ENCODE data around the gene ADCY1. TPM values are rescaled to one million over a fixed set of nuclear protein-coding genes. Genes with fewer than 3 reads are reported as not detected.
A peak's percentile ranks its signal among the peaks of the same experiment; 100 is the strongest.

ADCY1 gene
- total RNA-seq, 1 donor from 2014 or later, result 5.5 TPM

GRCh38 chr7:45699015-45699309 is 124.8 kb downstream of the ADCY1 start:
- intact Hi-C loops (cut with DNase I), result no loop called here
- no peak for ATAC-seq
- DNase-seq (ENCODE audit: low spot score), result no peak

DNA sequence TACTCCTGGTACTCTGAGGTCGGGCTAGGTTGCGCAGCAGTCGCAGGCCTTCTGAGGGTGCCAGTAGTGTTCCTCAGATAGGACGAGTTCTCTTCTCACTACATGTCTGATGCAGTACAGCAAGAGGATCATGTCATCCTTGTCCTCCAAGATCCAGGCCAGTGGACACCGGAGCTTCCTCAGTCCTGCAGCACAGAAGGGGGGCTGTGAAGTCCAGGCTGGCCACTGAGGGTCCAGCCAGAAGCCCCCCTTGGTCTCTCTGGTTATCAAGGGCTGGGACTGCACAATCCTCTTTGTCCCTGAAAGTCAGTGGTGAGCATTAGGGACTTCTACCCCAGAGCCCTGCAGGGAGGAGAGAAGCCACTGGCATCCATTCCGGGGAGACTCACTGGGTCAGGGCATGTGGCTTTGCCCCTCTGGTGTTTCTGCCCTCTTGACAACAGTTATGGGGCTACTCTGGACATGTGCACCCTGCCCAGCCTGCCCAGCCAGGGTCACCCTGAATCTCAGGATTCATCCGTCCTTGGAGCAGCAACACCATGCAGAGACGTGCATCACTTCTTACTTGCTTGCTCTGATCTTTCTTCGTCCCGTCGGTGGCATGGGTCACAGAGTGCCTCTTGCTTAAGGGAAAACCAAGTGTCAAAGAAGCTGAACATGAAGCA is 125.7 kb downstream of the ADCY1 start:
- DNase-seq (ENCODE audit: low spot score) (peak; percentile 48), ATAC-seq (no peak)
- intact Hi-C loops (cut with DNase I), result no loop called here

- ATAC-seq, result peak; percentile 77
- DNase-seq (ENCODE audit: low spot score), result peak; percentile 15
- intact Hi-C loops (cut with DNase I), result no loop called here
Observed at GRCh38 chr7:45700556-45700955, 126.4 kb downstream of the ADCY1 start.

DNA sequence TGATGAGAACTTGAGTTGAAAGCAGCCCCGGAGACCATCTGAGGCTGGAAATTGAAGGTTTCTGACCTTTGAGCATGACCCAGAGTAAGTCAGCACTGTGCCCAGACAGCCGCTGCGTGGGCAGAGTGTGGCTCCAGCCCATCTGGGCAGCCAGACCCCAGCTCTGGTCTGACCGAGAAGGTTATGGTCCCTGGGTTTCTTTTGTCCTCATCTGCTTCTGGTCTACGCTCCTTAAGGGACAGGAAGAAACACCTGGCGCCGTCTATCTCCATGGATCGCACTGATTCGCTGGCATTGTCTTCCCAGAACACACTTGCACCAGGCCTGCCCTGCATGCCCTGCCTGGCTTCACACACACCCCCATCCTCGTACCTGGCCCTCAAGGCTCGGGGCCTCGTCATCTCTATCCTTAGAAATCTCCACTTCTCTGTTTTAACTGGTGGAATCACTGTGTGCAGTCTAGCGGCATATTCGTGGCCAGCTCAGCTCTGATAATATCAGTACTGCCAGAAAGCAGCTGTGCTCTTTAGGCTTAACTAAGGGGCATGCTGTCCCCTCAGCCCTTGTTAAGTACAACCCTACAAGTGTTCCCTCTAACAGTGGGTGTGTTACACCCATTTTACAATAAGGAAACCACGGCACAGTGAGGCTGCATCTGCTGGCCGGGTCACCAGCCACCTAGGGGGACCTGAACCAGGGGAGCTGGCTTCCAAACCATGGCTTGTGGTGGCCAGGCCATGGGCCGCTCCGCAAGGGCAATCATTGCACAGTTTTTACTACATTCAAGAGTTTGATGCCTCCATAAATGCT is 127.7 kb downstream of the ADCY1 start:
- DNase-seq (ENCODE audit: low spot score) (peak; percentile 34), ATAC-seq (no peak)
- intact Hi-C loops (cut with DNase I), result no loop called here

GRCh38 chr7:45702751-45703150 is 128.6 kb downstream of the ADCY1 start:
- DNase-seq (ENCODE audit: low spot score) (peak; percentile 36), ATAC-seq (no peak)
- intact Hi-C loops (cut with DNase I), result no loop called here

- intact Hi-C loops (cut with DNase I), result no loop called here
- ATAC-seq (no peak), DNase-seq (ENCODE audit: low spot score) (peak; percentile 48)
Observed at GRCh38 chr7:45703373-45703821, 129.2 kb downstream of the ADCY1 start.

GRCh38 chr7:45703911-45704682 is 129.9 kb downstream of the ADCY1 start:
- DNase-seq (ENCODE audit: low spot score) (no peak), ATAC-seq (no peak)
- intact Hi-C loops (cut with DNase I), result no loop called here

- ATAC-seq, result no peak
- intact Hi-C loops (cut with DNase I), result no loop called here
- DNase-seq (ENCODE audit: low spot score), result no peak
Observed at GRCh38 chr7:45704683-45705016, 130.5 kb downstream of the ADCY1 start.

DNA sequence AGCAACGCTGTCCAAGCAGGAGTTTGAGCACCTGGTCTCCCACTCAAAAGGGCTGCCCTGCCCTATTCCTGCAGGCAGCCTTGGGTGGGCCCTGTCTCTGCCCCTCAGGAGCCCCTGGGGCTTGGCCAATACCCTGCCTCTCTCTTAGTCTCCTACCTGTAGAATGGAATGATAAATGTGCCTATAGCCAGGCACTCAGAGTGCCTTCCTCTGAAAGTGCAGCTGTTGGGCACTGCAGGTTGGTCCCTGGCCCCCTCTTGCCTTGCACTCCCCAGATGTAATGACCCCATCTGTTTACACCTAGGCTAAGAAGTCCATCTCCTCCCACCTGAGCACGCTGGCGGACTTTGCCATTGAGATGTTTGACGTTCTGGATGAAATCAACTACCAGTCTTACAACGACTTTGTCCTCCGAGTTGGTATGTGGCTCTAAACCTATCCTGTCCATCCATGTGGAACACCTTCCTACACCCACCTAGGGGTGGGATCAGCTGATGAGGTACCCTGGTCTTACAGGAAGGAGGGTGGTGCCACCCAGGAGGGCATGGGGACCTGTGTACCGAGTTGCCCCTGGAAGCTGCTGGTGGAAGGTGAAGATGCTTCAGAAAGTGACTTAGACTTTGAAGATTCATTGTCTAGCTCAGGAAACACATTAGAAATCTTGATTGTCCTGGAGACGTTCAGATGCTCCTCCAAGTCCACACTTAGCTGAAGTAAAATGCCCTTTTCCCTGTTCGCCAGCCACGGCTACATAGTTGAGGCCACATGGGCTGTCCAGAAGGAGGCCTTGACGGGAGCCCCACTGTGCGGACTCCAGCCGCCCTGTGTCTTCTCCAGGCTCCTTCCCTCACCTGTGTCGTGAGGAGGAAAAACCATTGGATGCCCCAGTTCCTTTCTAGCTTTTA is 134.1 kb downstream of the ADCY1 start:
- ATAC-seq (no peak), DNase-seq (ENCODE audit: low spot score) (no peak)
- intact Hi-C loops (cut with DNase I), result no loop called here

- peak; percentile 19 for ATAC-seq
- no peak for DNase-seq (ENCODE audit: low spot score)
- intact Hi-C loops (cut with DNase I), result no loop called here
Observed at GRCh38 chr7:45709168-45710042, 135.2 kb downstream of the ADCY1 start.

- ATAC-seq (no peak), DNase-seq (ENCODE audit: low spot score) (no peak)
- intact Hi-C loops (cut with DNase I), result no loop called here
Observed at GRCh38 chr7:45710271-45711160, 136.3 kb downstream of the ADCY1 start.

DNA sequence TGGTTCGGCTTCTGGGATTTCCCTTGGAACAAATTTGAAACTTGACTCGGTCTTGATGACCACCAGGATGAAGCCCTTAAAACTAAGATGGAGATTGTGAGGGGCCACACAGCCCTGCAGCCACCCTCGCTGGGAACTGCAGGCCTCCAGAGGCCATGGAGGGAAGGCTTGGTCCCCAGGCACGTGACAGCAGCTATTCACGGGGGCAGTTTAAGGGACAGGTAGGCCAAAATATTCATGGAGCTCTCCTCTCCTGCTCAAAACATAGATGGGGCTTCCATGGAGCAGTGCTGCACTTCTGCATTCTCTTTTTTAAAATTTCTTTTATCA is 137.0 kb downstream of the ADCY1 start:
- no peak for ATAC-seq
- DNase-seq (ENCODE audit: low spot score), result no peak
- intact Hi-C loops (cut with DNase I), result no loop called here

DNA sequence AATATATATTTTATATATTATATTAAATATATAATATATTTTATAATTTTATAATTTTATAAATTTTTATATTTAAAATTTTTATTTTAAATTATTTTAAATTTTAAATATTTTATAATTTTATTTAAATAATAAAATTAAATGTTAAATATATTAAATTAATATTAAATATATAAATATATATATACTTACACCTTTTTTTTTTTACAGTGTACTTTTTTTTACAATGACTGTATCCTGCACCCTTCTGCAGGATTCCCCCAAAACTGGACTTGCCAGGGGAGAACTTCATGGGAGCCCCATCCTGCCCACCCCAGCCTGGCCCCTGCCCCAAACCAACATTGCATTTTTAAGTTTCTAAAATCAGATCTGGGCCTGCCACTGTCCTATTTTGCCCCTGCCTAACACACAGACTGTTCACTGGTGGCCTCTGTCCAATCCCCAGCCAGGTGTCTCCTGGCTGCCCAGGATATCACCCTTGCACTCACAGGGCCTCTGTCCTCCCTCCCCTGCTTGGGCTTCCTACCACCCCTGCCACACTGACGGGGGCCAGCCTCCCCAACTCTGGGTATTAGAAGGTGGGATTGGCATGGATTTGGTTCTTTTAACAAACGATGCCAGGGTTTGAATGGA is 138.0 kb downstream of the ADCY1 start:
- intact Hi-C loops (cut with DNase I), result no loop called here
- ATAC-seq (no peak), DNase-seq (ENCODE audit: low spot score) (no peak)

- DNase-seq (ENCODE audit: low spot score) (no peak), ATAC-seq (no peak)
- intact Hi-C loops (cut with DNase I), result no loop called here
Observed at GRCh38 chr7:45712872-45713668, 138.9 kb downstream of the ADCY1 start.

- DNase-seq (ENCODE audit: low spot score) (no peak), ATAC-seq (no peak)
- intact Hi-C loops (cut with DNase I), result no loop called here
Observed at GRCh38 chr7:45713669-45714520, 139.7 kb downstream of the ADCY1 start.

DNA sequence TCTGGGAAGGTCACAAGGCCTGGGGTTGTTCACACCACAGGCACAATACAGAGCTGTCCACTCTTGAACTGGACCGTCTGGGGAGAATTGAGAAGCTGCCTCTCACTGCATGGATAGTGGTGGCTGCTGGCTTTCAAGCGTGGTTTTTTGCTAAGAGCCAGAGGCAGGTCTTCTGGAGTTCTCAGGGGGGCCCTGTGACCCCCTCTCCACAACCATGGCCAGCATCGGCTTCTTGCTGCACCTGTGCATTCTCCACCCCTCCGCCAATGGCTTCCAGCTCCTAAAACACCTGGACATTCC is 140.3 kb downstream of the ADCY1 start:
- intact Hi-C loops (cut with DNase I), result no loop called here
- DNase-seq (ENCODE audit: low spot score) (no peak), ATAC-seq (no peak)
